GM21447 (cell line): ENCODE data around the gene ARHGAP33.
"Not testable (repeated sequence)": the region's sequence is repeated elsewhere in the genome, so short reads cannot be mapped to it uniquely, and the experiment has no call there.

ENCODE experiments used
- ATAC-seq: cut with Tn5 transposase; IDR thresholded peaks from one replicate; pipeline ENCODE4 v1.9.1; 2021; ENCODE audit not compliant: unreplicated experiment

ARHGAP33 gene

GRCh38 chr19:35830986-35831385 lies 55.6 kb downstream of the ARHGAP33 start:
- no peak for ATAC-seq

- no peak for ATAC-seq
Measured at GRCh38 chr19:35832054-35832453, 56.7 kb downstream of the ARHGAP33 start.

GRCh38 chr19:35833972-35834371 lies 58.6 kb downstream of the ARHGAP33 start:
- no peak for ATAC-seq

- not testable (repeated sequence) for ATAC-seq
Measured at GRCh38 chr19:35836096-35836495, 60.7 kb downstream of the ARHGAP33 start.
